ENCODE data around the gene GPER1. TPM values are rescaled to one million over a fixed set of nuclear protein-coding genes. Genes with fewer than 3 reads are reported as not detected.

Gene GPER1
- total RNA-seq, 1 experiment from 2014 or later: 1.2 TPM

DNA sequence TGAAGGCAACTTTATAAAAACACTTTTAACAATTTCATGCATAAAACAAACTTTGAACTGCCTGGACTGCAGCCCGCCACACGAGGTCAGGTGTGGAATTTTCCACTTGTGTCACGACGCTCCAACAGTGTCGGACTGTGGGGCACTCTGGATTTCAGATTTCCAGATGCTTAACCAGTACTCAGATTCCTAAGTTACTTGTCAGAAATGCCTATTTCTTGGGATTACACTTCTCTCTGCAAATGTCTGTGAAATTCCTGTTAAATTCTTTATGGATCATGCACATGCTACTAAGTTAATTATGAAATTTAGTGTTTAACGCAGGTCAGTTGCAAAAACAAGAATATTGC is 473 bp upstream of the GPER1 start:
- ChIA-PET RAD21 (ENCODE audit: low non-redundant PET in 1 of 2, low total read pairs in 2 of 2, uncharacterized antibody in 2 of 2, unreplicated experiment in 2 of 2) (interaction anchor here in 1 of 2 experiments (0.6 kb wide), 1 partner anchor 29 kb away, joined by 3 read pairs; no protein-coding TSS in a partner anchor), CTCF (interaction anchor here (1.5 kb wide), 1 partner anchor 96 kb away, joined by 5 read pairs; no protein-coding TSS in a partner anchor), POLR2A (no interaction called here)
- DNase-seq (ENCODE audit: low read depth, low spot score) (no peak), ATAC-seq (no peak)
- Histone ChIP-seq H3K27ac (ENCODE audit: low read depth, low read length) (no peak overlapping the region; the same call in 1 of the 2 replicates), H3K9me3 (ENCODE audit: control insufficient read depth in 1 of 2, insufficient read depth in 1 of 2, low read depth in 1 of 2, low read length in 2 of 2) (no peaks in the 10 kb centered on the region), H3K9ac (ENCODE audit: low read length) (peak overlapping the region; percentile 62), H3K27me3 (ENCODE audit: insufficient read depth, low read length) (no peaks in the 10 kb centered on the region), H3K4me2 (ENCODE audit: low read length) (peak overlapping the region; percentile 82), H3K4me3 (replicated peaks in 1 of 2; ENCODE audit: low read depth in 1 of 2, low read length in 2 of 2) (peak overlapping the region in 1 of 2 experiments; percentile 50; a peak in 2 of 4 replicates), H2AFZ (ENCODE audit: low read depth, low read length, poor library complexity, severe bottlenecking) (no peak overlapping the region), H3K9me2 (ENCODE audit: insufficient read depth) (no peaks in the 10 kb centered on the region), H3K79me2 (ENCODE audit: insufficient read depth, low read length) (peaks cover 16% of the 10 kb centered on the region), H4K20me1 (ENCODE audit: insufficient read depth) (no peaks in the 10 kb centered on the region; the same call in 1 of the 2 replicates), H3K4me1 (ENCODE audit: control insufficient read depth in 1 of 2, insufficient read depth in 2 of 2, low read length in 2 of 2) (peaks cover 26 to 33% of the 10 kb centered on the region in 2 experiments), H3K36me3 (ENCODE audit: control insufficient read depth in 1 of 2, insufficient read depth in 2 of 2, low read length in 2 of 2) (no peaks in the 10 kb centered on the region)
- BruUV-seq (replicated peaks): no TSS peak
- intact Hi-C loops (cut with micrococcal nuclease): loop anchor here (2.0 to 5.0 kb wide), 2 partner anchors 50 to 89 kb away; a partner anchor contains a TSS
- TF ChIP-seq SP1 (IDR thresholded peaks at IDR 0.05; ENCODE audit: low read depth): no peak
- TF ChIP-seq, protein P1, sequence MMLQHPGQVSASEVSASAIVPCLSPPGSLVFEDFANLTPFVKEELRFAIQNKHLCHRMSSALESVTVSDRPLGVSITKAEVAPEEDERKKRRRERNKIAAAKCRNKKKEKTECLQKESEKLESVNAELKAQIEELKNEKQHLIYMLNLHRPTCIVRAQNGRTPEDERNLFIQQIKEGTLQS (IDR thresholded peaks at IDR 0.05): no peak
- TF ChIP-seq POLR2A (IDR thresholded peaks at IDR 0.05; ENCODE audit: borderline replicate concordance, extremely low read depth, insufficient read depth, insufficient read length): no peak
- TF ChIP-seq EGR1 (IDR thresholded peaks at IDR 0.05; ENCODE audit: low read depth): no peak
- TF ChIP-seq CEBPB (IDR thresholded peaks at IDR 0.05; ENCODE audit: low read depth): no peak
- TF ChIP-seq POLR2AphosphoS5 (IDR thresholded peaks at IDR 0.05; ENCODE audit: low read depth, low read length): no peak
- no peak for TF ChIP-seq ELF1 (IDR thresholded peaks at IDR 0.05; ENCODE audit: borderline replicate concordance, low read depth)
- TF ChIP-seq ZFX (IDR thresholded peaks at IDR 0.05): no peak
- no peak for TF ChIP-seq YY1 (IDR thresholded peaks at IDR 0.05; ENCODE audit: extremely low read depth, insufficient replicate concordance, low read depth, low read length)
- no peak for TF ChIP-seq ZNF274 (IDR thresholded peaks at IDR 0.05; ENCODE audit: low read depth, low read length)
- no peak for TF ChIP-seq RAD21 (IDR thresholded peaks at IDR 0.05; ENCODE audit: low read depth)
- no peak for TF ChIP-seq SRF (IDR thresholded peaks at IDR 0.05; ENCODE audit: low read depth)
- TF ChIP-seq, protein P2, sequence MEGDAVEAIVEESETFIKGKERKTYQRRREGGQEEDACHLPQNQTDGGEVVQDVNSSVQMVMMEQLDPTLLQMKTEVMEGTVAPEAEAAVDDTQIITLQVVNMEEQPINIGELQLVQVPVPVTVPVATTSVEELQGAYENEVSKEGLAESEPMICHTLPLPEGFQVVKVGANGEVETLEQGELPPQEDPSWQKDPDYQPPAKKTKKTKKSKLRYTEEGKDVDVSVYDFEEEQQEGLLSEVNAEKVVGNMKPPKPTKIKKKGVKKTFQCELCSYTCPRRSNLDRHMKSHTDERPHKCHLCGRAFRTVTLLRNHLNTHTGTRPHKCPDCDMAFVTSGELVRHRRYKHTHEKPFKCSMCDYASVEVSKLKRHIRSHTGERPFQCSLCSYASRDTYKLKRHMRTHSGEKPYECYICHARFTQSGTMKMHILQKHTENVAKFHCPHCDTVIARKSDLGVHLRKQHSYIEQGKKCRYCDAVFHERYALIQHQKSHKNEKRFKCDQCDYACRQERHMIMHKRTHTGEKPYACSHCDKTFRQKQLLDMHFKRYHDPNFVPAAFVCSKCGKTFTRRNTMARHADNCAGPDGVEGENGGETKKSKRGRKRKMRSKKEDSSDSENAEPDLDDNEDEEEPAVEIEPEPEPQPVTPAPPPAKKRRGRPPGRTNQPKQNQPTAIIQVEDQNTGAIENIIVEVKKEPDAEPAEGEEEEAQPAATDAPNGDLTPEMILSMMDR (IDR thresholded peaks at IDR 0.05 in 2 of 3, conservative IDR thresholded peaks at IDR 0.05 in 1 of 3; ENCODE audit: borderline replicate concordance in 1 of 3, insufficient read depth in 1 of 3, low read depth in 2 of 3, low read length in 2 of 3): no peak
- TF ChIP-seq, protein P3, sequence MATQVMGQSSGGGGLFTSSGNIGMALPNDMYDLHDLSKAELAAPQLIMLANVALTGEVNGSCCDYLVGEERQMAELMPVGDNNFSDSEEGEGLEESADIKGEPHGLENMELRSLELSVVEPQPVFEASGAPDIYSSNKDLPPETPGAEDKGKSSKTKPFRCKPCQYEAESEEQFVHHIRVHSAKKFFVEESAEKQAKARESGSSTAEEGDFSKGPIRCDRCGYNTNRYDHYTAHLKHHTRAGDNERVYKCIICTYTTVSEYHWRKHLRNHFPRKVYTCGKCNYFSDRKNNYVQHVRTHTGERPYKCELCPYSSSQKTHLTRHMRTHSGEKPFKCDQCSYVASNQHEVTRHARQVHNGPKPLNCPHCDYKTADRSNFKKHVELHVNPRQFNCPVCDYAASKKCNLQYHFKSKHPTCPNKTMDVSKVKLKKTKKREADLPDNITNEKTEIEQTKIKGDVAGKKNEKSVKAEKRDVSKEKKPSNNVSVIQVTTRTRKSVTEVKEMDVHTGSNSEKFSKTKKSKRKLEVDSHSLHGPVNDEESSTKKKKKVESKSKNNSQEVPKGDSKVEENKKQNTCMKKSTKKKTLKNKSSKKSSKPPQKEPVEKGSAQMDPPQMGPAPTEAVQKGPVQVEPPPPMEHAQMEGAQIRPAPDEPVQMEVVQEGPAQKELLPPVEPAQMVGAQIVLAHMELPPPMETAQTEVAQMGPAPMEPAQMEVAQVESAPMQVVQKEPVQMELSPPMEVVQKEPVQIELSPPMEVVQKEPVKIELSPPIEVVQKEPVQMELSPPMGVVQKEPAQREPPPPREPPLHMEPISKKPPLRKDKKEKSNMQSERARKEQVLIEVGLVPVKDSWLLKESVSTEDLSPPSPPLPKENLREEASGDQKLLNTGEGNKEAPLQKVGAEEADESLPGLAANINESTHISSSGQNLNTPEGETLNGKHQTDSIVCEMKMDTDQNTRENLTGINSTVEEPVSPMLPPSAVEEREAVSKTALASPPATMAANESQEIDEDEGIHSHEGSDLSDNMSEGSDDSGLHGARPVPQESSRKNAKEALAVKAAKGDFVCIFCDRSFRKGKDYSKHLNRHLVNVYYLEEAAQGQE (IDR thresholded peaks at IDR 0.05; ENCODE audit: low read depth): no peak
- TF ChIP-seq FOSL1 (IDR thresholded peaks at IDR 0.05; ENCODE audit: low read depth): no peak
